ENCODE results near the gene CITED2. TPM values are rescaled to one million over a fixed set of nuclear protein-coding genes. Genes with fewer than 3 reads are reported as not detected.

The CITED2 gene
- polyA plus RNA-seq, 3 donors, result 22.9 to 71.6 (median 43.9) TPM

GRCh38 chr6:139376604-139377218, 2.3 kb upstream of the CITED2 start:
- DNase-seq, result no peak
- intact Hi-C loops (cut with micrococcal nuclease), result loop anchor here (10.0 kb wide), 5 partner anchors 242 to 548 kb away; partner anchors contain the start of gene HECA (in 1 of the 2)
- Histone ChIP-seq H3K36me3 (replicated peaks in 1 of 2; ENCODE audit: control insufficient read depth in 1 of 2, insufficient read depth in 2 of 2, low read length in 2 of 2) (peaks cover 4 to 8% of the 10 kb centered on the region in 2 donors), H4K20me1 (ENCODE audit: insufficient read depth, low read length) (peaks cover 25% of the 10 kb centered on the region), H2AFZ (ENCODE audit: insufficient read depth, low read depth, low read length, poor library complexity, severe bottlenecking) (no peak overlapping the region), H3K79me2 (ENCODE audit: insufficient read depth, low read length) (peaks cover 32% of the 10 kb centered on the region), H3K9ac (ENCODE audit: insufficient read depth, low read length, poor library complexity, severe bottlenecking) (no peak overlapping the region), H3K27ac (ENCODE audit: low read depth in 1 of 2, low read length in 2 of 2) (no peak overlapping the region), H3K4me2 (replicated peaks; ENCODE audit: extremely low read depth, low read length, poor library complexity, severe bottlenecking) (peak overlapping the region; percentile 93), H3K4me3 (replicated peaks in 1 of 3; ENCODE audit: low read depth in 2 of 3, low read length in 3 of 3) (peak overlapping the region in 1 of 3 experiments; percentile 95), H3K9me3 (replicated peaks in 1 of 2; ENCODE audit: control insufficient read depth in 1 of 2, insufficient read depth in 1 of 2, low read length in 2 of 2) (no peaks in the 10 kb centered on the region), H3K27me3 (ENCODE audit: control insufficient read depth in 2 of 2, insufficient read depth in 2 of 2, low read length in 2 of 2) (no peaks in the 10 kb centered on the region), H3K4me1 (ENCODE audit: control insufficient read depth in 1 of 2, insufficient read depth in 2 of 2, low read length in 2 of 2) (peaks cover 23 to 34% of the 10 kb centered on the region in 2 donors)
- no peak for TF ChIP-seq CTCF (IDR thresholded peaks at IDR 0.05)
- peaks cover 0 to 3% (median 0%) of the 10 kb centered on the region in 3 donors for H3K27me3 Mint-ChIP-seq (ENCODE audit: low read depth in 3 of 3)
- 49% methylated on average over 2 of the region's 5 CpGs for WGBS (ENCODE audit: insufficient coverage)
- H3K4me1 Mint-ChIP-seq, result peaks cover 40% of the 10 kb centered on the region
- peak overlapping the region; percentile 94 to 97 for H3K4me3 Mint-ChIP-seq
- H3K9me3 Mint-ChIP-seq, result peaks cover 0 to 3% (median 0%) of the 10 kb centered on the region in 7 donors
- peak overlapping the region in 5 of 7 donors; percentile 9 to 97 (median 96) for H3K27ac Mint-ChIP-seq
- peaks cover 12 to 19% of the 10 kb centered on the region in 2 donors for H3K36me3 Mint-ChIP-seq

GRCh38 chr6:139376017-139376330, 1.5 kb upstream of the CITED2 start:
- no peaks in the 10 kb centered on the region for H3K9me3 ChIP-seq (replicated peaks in 1 of 2; ENCODE audit: control insufficient read depth in 1 of 2, insufficient read depth in 1 of 2, low read length in 2 of 2)
- peak overlapping the region; percentile 94 to 97 for H3K4me3 Mint-ChIP-seq
- intact Hi-C loops (cut with micrococcal nuclease), result loop anchor here (10.0 kb wide), 5 partner anchors 241 to 549 kb away; partner anchors contain the start of gene HECA (in 1 of the 2)

More at GRCh38 chr6:139376017-139376330, 1.5 kb upstream of the CITED2 start:
- H3K9ac ChIP-seq (ENCODE audit: insufficient read depth, low read length, poor library complexity, severe bottlenecking), result peak overlapping the region; percentile 88
- peaks cover 0 to 3% (median 0%) of the 10 kb centered on the region in 7 donors for H3K9me3 Mint-ChIP-seq
- no peaks in the 10 kb centered on the region for H3K27me3 ChIP-seq (ENCODE audit: control insufficient read depth in 2 of 2, insufficient read depth in 2 of 2, low read length in 2 of 2)
- WGBS (ENCODE audit: insufficient coverage), result 0% methylated on average over 5 of the region's 11 CpGs
- peak overlapping the region; percentile 93 for H3K4me2 ChIP-seq (replicated peaks; ENCODE audit: extremely low read depth, low read length, poor library complexity, severe bottlenecking)
- H3K27ac Mint-ChIP-seq, result peak overlapping the region; percentile 95 to 97 (median 96)
- H3K79me2 ChIP-seq (ENCODE audit: insufficient read depth, low read length), result peaks cover 39% of the 10 kb centered on the region
- no peak for TF ChIP-seq CTCF (IDR thresholded peaks at IDR 0.05)
- H3K36me3 ChIP-seq (replicated peaks in 1 of 2; ENCODE audit: control insufficient read depth in 1 of 2, insufficient read depth in 2 of 2, low read length in 2 of 2), result peaks cover 4 to 15% of the 10 kb centered on the region in 2 donors
- peak overlapping the region; percentile 74 to 95 (median 74) for H3K4me3 ChIP-seq (replicated peaks in 1 of 3; ENCODE audit: low read depth in 2 of 3, low read length in 3 of 3)
- peaks cover 0 to 3% (median 0%) of the 10 kb centered on the region in 3 donors for H3K27me3 Mint-ChIP-seq (ENCODE audit: low read depth in 3 of 3)
- peaks cover 32% of the 10 kb centered on the region for H4K20me1 ChIP-seq (ENCODE audit: insufficient read depth, low read length)
- peaks cover 28 to 41% of the 10 kb centered on the region in 2 donors for H3K4me1 ChIP-seq (ENCODE audit: control insufficient read depth in 1 of 2, insufficient read depth in 2 of 2, low read length in 2 of 2)
- peaks cover 18 to 27% of the 10 kb centered on the region in 2 donors for H3K36me3 Mint-ChIP-seq
- H3K27ac ChIP-seq (ENCODE audit: low read depth in 1 of 2, low read length in 2 of 2), result peak overlapping the region; percentile 76 to 96
- H3K4me1 Mint-ChIP-seq, result peaks cover 47% of the 10 kb centered on the region
- DNase-seq, result peak in 1 of 3 donors; percentile 36
- peak overlapping the region; percentile 99 for H2AFZ ChIP-seq (ENCODE audit: insufficient read depth, low read depth, low read length, poor library complexity, severe bottlenecking)
